DOHH2 (cell line): Measurements from ENCODE around the gene MALT1.

Source experiments
- EZH2phosphoT487 ChIP-seq: fragments of 200-600 bp; sonication (generic); IDR thresholded peaks from 2 replicates; pipeline ENCODE4 v1.6.1; 2017; ENCODE audit warnings: borderline replicate concordance, mild to moderate bottlenecking, antibody characterized with exemption, low read length, moderate library complexity, mixed read lengths
- TF ChIP-seq, protein P1 (sequence below): fragments of 200-600 bp; sonication (generic); IDR thresholded peaks from one replicate; pipeline ENCODE4 v1.5.1; 2014; ENCODE audit warnings: antibody characterized with exemption, mild to moderate bottlenecking, low read depth, low read length; ENCODE audit not compliant: poor library complexity, severe bottlenecking

- TF ChIP-seq, protein P1, sequence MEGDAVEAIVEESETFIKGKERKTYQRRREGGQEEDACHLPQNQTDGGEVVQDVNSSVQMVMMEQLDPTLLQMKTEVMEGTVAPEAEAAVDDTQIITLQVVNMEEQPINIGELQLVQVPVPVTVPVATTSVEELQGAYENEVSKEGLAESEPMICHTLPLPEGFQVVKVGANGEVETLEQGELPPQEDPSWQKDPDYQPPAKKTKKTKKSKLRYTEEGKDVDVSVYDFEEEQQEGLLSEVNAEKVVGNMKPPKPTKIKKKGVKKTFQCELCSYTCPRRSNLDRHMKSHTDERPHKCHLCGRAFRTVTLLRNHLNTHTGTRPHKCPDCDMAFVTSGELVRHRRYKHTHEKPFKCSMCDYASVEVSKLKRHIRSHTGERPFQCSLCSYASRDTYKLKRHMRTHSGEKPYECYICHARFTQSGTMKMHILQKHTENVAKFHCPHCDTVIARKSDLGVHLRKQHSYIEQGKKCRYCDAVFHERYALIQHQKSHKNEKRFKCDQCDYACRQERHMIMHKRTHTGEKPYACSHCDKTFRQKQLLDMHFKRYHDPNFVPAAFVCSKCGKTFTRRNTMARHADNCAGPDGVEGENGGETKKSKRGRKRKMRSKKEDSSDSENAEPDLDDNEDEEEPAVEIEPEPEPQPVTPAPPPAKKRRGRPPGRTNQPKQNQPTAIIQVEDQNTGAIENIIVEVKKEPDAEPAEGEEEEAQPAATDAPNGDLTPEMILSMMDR, result no peak
- TF ChIP-seq EZH2phosphoT487, result no peak
Measured at GRCh38 chr18:58639751-58640427, 31.4 kb upstream of the MALT1 start.
